H9 (cell line): ENCODE data around the gene AMY1A. TPM values are rescaled to one million over a fixed set of nuclear protein-coding genes. Genes with fewer than 3 reads are reported as not detected.
"Not testable (repeated sequence)": the region's sequence is repeated elsewhere in the genome, so short reads cannot be mapped to it uniquely, and the experiment has no call there.

Experiments
- DNase-seq: peaks from one replicate; pipeline ENCODE4 v3.0.0-alpha.2; 2017
- H2AFZ ChIP-seq: one replicate; pipeline ENCODE4 v1.6.1; 2013; ENCODE audit warnings: mild to moderate bottlenecking, low read length, control low read depth, moderate library complexity
- H2AK5ac ChIP-seq: 2 replicates; pipeline ENCODE4 v1.6.1; 2013; ENCODE audit warnings: low read length, control low read depth, mixed read lengths; ENCODE audit not compliant: insufficient read length
- H2BK120ac ChIP-seq: one replicate; pipeline ENCODE4 v1.6.1; 2013; ENCODE audit warnings: low read depth, mild to moderate bottlenecking, low read length, control low read depth, inconsistent platforms; ENCODE audit not compliant: poor library complexity, severe bottlenecking
- H2BK12ac ChIP-seq: 2 replicates; pipeline ENCODE4 v1.6.1; 2013; ENCODE audit warnings: low read length, control low read depth, mixed read lengths, low read depth; ENCODE audit not compliant: insufficient read length
- H2BK15ac ChIP-seq: 2 replicates; pipeline ENCODE4 v1.6.1; 2013; ENCODE audit warnings: low read depth, low read length, control low read depth
- H2BK20ac ChIP-seq: one replicate; pipeline ENCODE4 v1.6.1; 2013; ENCODE audit warnings: low read depth, mild to moderate bottlenecking, low read length, control low read depth, inconsistent platforms; ENCODE audit not compliant: poor library complexity, severe bottlenecking
- H2BK5ac ChIP-seq: 2 replicates; pipeline ENCODE4 v1.6.1; 2013; ENCODE audit warnings: low read length, control low read depth, mixed read lengths; ENCODE audit not compliant: insufficient read length
- H3K14ac ChIP-seq: 2 replicates; pipeline ENCODE4 v1.6.1; 2013; ENCODE audit warnings: low read length, control low read depth; ENCODE audit not compliant: insufficient read depth
- H3K18ac ChIP-seq: 2 replicates; pipeline ENCODE4 v1.6.1; 2013; ENCODE audit warnings: low read depth, mild to moderate bottlenecking, mixed read lengths, low read length, control low read depth; ENCODE audit not compliant: insufficient read length
- H3K23ac ChIP-seq: 2 replicates; pipeline ENCODE4 v1.6.1; 2013; ENCODE audit warnings: low read length, control low read depth, mixed read lengths, low read depth; ENCODE audit not compliant: insufficient read length
- H3K23me2 ChIP-seq: 2 replicates; pipeline ENCODE4 v1.6.1; 2013; ENCODE audit warnings: low read depth, mild to moderate bottlenecking, mixed read lengths, low read length, control low read depth; ENCODE audit not compliant: insufficient read length, poor library complexity, severe bottlenecking
- H3K27ac ChIP-seq: 2 replicates; pipeline ENCODE4 v1.5.1; 2013; ENCODE audit warnings: low read length, control low read depth, mixed read lengths, low read depth; ENCODE audit not compliant: insufficient read length
- H3K27me3 ChIP-seq: 2 replicates; pipeline ENCODE4 v1.6.1; 2013; ENCODE audit warnings: low read length, control low read depth, inconsistent platforms; ENCODE audit not compliant: insufficient read depth
- H3K4ac ChIP-seq: 2 replicates; pipeline ENCODE4 v1.6.1; 2013; ENCODE audit warnings: low read depth, mild to moderate bottlenecking, control low read depth, inconsistent platforms, low read length, moderate library complexity
- H3K4me1 ChIP-seq: 2 replicates; pipeline ENCODE4 v1.6.1; 2013; ENCODE audit warnings: low read length, control low read depth, inconsistent platforms; ENCODE audit not compliant: insufficient read depth
- H3K4me2 ChIP-seq: 2 replicates; pipeline ENCODE4 v1.6.1; 2013; ENCODE audit warnings: low read length, control low read depth, mixed read lengths; ENCODE audit not compliant: insufficient read length, insufficient read depth
- H3K56ac ChIP-seq: 2 replicates; pipeline ENCODE4 v1.6.1; 2013; ENCODE audit warnings: low read depth, mild to moderate bottlenecking, mixed read lengths, low read length, control low read depth; ENCODE audit not compliant: insufficient read length
- H3K79me1 ChIP-seq: 2 replicates; pipeline ENCODE4 v1.6.1; 2013; ENCODE audit warnings: low read depth, mild to moderate bottlenecking, moderate library complexity, low read length, control low read depth, inconsistent platforms; ENCODE audit not compliant: insufficient read depth, poor library complexity, severe bottlenecking
- H3K79me2 ChIP-seq: 2 replicates; pipeline ENCODE4 v1.6.1; 2013; ENCODE audit warnings: low read length, control low read depth, inconsistent platforms; ENCODE audit not compliant: insufficient read depth
- H3K9ac ChIP-seq: 2 replicates; pipeline ENCODE4 v1.6.1; 2013; ENCODE audit warnings: low read length, control low read depth, mixed read lengths; ENCODE audit not compliant: insufficient read length; ENCODE audit errors: extremely low read depth
- H3K9me3 ChIP-seq: one replicate; pipeline ENCODE4 v1.6.1; 2013; ENCODE audit warnings: low read depth, low read length, inconsistent platforms; ENCODE audit not compliant: control insufficient read depth
- H3T11ph ChIP-seq: one replicate; pipeline ENCODE4 v1.6.1; 2013; ENCODE audit warnings: mild to moderate bottlenecking, low read length, control low read depth, inconsistent platforms
- H4K20me1 ChIP-seq: one replicate; pipeline ENCODE4 v1.6.1; 2013; ENCODE audit not compliant: control insufficient read depth, insufficient read length, insufficient read depth
- H4K5ac ChIP-seq: 2 replicates; pipeline ENCODE4 v1.6.1; 2013; ENCODE audit warnings: low read depth, mild to moderate bottlenecking, mixed read lengths, low read length, control low read depth; ENCODE audit not compliant: insufficient read length
- H4K8ac ChIP-seq: replicated peaks from 2 replicates; pipeline ENCODE4 v1.6.1; 2013; ENCODE audit warnings: low read length, control low read depth, mixed read lengths, low read depth; ENCODE audit not compliant: insufficient read length
- H4K91ac ChIP-seq: 2 replicates; pipeline ENCODE4 v1.6.1; 2013; ENCODE audit warnings: low read depth, mild to moderate bottlenecking, moderate library complexity, mixed read lengths, low read length, control low read depth; ENCODE audit not compliant: insufficient read length
- H3K27ac Mint-ChIP-seq, 3 experiments: 2 replicates in 2 of 3; 3 replicates in 1 of 3; pipeline ENCODE4 v1.8.0; 2020 to 2021; ENCODE audit warnings: mixed read lengths in 3 of 3, mild to moderate bottlenecking in 1 of 3, moderate library complexity in 1 of 3
- H3K27me3 Mint-ChIP-seq: 2 replicates; pipeline ENCODE4 v1.8.0; 2021; ENCODE audit warnings: low read depth, mild to moderate bottlenecking, moderate library complexity, mixed read lengths
- H3K36me3 Mint-ChIP-seq, 3 experiments: 2 replicates in 2 of 3; 3 replicates in 1 of 3; pipeline ENCODE4 v1.8.0; 2020 to 2021; ENCODE audit warnings: low read depth in 3 of 3, mixed read lengths in 3 of 3; ENCODE audit not compliant: insufficient read depth in 1 of 3
- H3K4me1 Mint-ChIP-seq, 2 experiments: 2 replicates each; pipeline ENCODE4 v1.8.0; 2020; ENCODE audit warnings: mixed read lengths in 2 of 2
- H3K4me3 Mint-ChIP-seq, 2 experiments: 2 replicates in 1 of 2; 3 replicates in 1 of 2; pipeline ENCODE4 v1.8.0; 2020 to 2021; ENCODE audit warnings: mild to moderate bottlenecking in 2 of 2, mixed read lengths in 2 of 2, moderate library complexity in 1 of 2
- H3K9me3 Mint-ChIP-seq, 2 experiments: 2 replicates in 1 of 2; 3 replicates in 1 of 2; pipeline ENCODE4 v1.8.0; 2020; ENCODE audit warnings: mild to moderate bottlenecking in 2 of 2, mixed read lengths in 2 of 2, moderate library complexity in 1 of 2
- WGBS: extraction: QIAGEN DNeasy Blood & Tissue Kit; methylation state at CpG from one replicate; pipeline ENCODE4 v1.1.7; 2013; ENCODE audit warnings: missing lambda C conversion rate, low lambda C conversion rate, mixed read lengths; ENCODE audit not compliant: insufficient read length; ENCODE audit errors: extremely low coverage; 5-methylcytosine and 5-hydroxymethylcytosine counted together
- total RNA-seq: library from RNA; stranded (reverse); gene quantifications from 2 replicates; pipeline ENCODE4 v1.2.1, GENCODE V29; 2021

The AMY1A gene
- total RNA-seq, 1 experiment from 2014 or later, result not detected

- not testable (repeated sequence) for H2BK20ac ChIP-seq, H3K27me3 ChIP-seq
Observed at GRCh38 chr1:103676335-103676734, 20.8 kb downstream of the AMY1A start.

DNA sequence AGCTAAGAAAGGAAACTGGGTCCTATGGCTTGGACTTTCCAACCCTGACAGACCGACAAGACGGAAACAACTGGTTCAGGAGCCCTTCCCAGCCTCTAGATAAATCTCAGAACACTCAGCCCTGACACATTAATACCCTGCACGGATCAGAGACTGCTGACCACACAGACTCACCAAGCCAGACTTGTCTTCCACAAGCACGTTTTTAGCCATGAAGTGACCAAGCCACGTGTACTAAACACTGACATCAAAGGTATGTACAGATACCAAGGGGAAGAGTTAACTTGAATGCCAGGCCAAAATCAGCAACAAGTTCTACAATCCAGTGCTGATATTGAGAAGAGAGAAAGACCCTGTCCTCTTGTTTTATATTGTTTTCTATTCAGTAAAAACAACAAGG, 40.5 kb downstream of the AMY1A start, which contains the start of gene AMY1B:
Gene AMY1B, minus strand, starts transcription at position 101 of the 400 bp plus-strand sequence. CDS start 571 bp downstream, outside the sequence.
- not testable (repeated sequence) for H2BK15ac ChIP-seq, H3K4me1 ChIP-seq, H3K27ac Mint-ChIP-seq, H2BK5ac ChIP-seq, H3K23me2 ChIP-seq, H4K91ac ChIP-seq, H3K18ac ChIP-seq, H3K79me2 ChIP-seq, H4K20me1 ChIP-seq, H3K4me1 Mint-ChIP-seq, H2BK12ac ChIP-seq, H3K4me2 ChIP-seq, H2BK120ac ChIP-seq, H3K4me3 Mint-ChIP-seq, H3K36me3 Mint-ChIP-seq, H3K9ac ChIP-seq, H3K79me1 ChIP-seq, H3K9me3 Mint-ChIP-seq, H3K27me3 ChIP-seq, H2AK5ac ChIP-seq, H3T11ph ChIP-seq, H4K5ac ChIP-seq, H4K8ac ChIP-seq, H3K56ac ChIP-seq, H3K27ac ChIP-seq, H3K23ac ChIP-seq, H3K14ac ChIP-seq, H2BK20ac ChIP-seq, H3K4ac ChIP-seq, DNase-seq, H3K9me3 ChIP-seq, H3K27me3 Mint-ChIP-seq, H2AFZ ChIP-seq
- WGBS, result no CpG with 5 or more reads among the region's 5 CpGs

More at GRCh38 chr1:103676335-103676734, 20.8 kb downstream of the AMY1A start:
- not testable (repeated sequence) for H2AK5ac ChIP-seq, H3K56ac ChIP-seq, H3K4me1 ChIP-seq, H3T11ph ChIP-seq, H3K4me2 ChIP-seq, H2BK5ac ChIP-seq, H3K79me2 ChIP-seq, H3K23me2 ChIP-seq, H3K9me3 Mint-ChIP-seq, H3K27ac Mint-ChIP-seq, H2BK120ac ChIP-seq, DNase-seq, H4K5ac ChIP-seq, H3K4me3 Mint-ChIP-seq, H2AFZ ChIP-seq, H3K14ac ChIP-seq, H3K9ac ChIP-seq, H2BK15ac ChIP-seq, H3K4me1 Mint-ChIP-seq, H3K36me3 Mint-ChIP-seq, H3K79me1 ChIP-seq, H3K18ac ChIP-seq, H3K23ac ChIP-seq, H3K9me3 ChIP-seq, H2BK12ac ChIP-seq, H3K27me3 Mint-ChIP-seq, H4K8ac ChIP-seq, H3K4ac ChIP-seq, H4K20me1 ChIP-seq, H3K27ac ChIP-seq, H4K91ac ChIP-seq
- no CpG with 5 or more reads among the region's 3 CpGs for WGBS
